ENCODE results near the gene CEACAM16.

CEACAM16 gene, protein sequence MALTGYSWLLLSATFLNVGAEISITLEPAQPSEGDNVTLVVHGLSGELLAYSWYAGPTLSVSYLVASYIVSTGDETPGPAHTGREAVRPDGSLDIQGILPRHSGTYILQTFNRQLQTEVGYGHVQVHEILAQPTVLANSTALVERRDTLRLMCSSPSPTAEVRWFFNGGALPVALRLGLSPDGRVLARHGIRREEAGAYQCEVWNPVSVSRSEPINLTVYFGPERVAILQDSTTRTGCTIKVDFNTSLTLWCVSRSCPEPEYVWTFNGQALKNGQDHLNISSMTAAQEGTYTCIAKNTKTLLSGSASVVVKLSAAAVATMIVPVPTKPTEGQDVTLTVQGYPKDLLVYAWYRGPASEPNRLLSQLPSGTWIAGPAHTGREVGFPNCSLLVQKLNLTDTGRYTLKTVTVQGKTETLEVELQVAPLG

DNA sequence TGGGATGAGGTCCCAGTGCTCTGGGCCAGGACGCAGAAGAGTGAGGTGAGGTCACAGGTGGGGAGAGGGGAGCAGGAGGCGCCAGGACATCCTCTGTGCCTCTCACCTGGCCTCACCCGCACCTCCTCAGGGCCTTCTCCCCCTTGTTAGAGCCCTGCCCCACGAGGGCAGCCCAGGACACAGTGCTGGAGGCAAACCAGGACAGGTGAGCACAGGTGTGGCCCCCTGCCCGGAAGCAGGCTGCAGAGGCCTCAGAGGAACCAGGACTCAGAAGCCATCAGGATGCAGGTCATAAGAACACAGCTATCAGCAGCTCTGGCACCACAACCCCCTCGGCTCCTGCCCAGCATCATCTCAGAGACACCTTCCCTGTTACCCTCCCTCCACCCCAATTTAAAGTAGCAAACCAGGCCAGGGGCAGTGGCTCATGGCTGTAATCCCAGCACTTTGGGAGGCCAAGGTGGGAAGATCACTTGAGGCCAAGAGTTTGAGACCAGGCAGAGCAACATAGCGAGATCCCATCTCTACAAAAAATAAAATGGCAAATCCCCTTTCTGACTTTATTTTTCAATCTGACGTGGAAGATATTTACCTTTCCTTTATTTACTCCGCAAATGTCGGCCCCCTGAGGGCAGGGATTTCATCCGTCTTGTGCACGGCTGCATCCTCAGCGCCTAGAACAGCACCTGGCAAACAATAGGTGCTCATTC lies at the start of gene CEACAM16:
Gene CEACAM16 (plus strand): TSS at position 660 of the 710 bp plus-strand sequence. CDS start 2,306 bp downstream, outside the sequence.
- DNase-seq (ENCODE audit: low read depth in 2 of 2): no peak
- TF ChIP-seq, protein P1, sequence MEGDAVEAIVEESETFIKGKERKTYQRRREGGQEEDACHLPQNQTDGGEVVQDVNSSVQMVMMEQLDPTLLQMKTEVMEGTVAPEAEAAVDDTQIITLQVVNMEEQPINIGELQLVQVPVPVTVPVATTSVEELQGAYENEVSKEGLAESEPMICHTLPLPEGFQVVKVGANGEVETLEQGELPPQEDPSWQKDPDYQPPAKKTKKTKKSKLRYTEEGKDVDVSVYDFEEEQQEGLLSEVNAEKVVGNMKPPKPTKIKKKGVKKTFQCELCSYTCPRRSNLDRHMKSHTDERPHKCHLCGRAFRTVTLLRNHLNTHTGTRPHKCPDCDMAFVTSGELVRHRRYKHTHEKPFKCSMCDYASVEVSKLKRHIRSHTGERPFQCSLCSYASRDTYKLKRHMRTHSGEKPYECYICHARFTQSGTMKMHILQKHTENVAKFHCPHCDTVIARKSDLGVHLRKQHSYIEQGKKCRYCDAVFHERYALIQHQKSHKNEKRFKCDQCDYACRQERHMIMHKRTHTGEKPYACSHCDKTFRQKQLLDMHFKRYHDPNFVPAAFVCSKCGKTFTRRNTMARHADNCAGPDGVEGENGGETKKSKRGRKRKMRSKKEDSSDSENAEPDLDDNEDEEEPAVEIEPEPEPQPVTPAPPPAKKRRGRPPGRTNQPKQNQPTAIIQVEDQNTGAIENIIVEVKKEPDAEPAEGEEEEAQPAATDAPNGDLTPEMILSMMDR (IDR thresholded peaks at IDR 0.05; ENCODE audit: low read depth, low read length): no peak
- H3K4me3 ChIP-seq (replicated peaks in 1 of 2; ENCODE audit: low read depth in 2 of 2, low read length in 2 of 2): no peak within 1 kb of the TSS

DNA sequence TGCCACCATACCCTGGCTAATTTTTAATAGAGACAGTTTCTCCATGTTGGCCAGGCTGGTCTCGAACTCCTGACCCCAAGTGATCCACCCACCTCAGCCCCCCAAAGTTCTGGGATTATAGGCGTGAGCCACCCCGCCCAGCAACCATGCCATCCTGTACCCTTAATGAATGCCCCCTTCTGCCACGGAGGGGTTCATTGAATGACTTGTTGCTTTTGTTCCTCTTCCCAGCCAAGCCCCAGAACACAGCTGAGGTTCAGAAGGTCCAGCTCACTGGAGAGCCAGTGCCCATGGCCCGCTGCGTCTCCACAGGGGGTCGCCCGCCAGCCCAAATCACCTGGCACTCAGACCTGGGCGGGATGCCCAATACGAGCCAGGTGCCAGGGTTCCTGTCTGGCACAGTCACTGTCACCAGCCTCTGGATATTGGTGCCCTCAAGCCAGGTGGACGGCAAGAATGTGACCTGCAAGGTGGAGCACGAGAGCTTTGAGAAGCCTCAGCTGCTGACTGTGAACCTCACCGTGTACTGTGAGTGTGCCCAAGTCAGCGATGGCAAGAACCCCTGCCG lies 49.3 kb upstream of the CEACAM16 start:
- no peak overlapping the region for H3K4me3 ChIP-seq (replicated peaks in 1 of 2; ENCODE audit: low read depth in 2 of 2, low read length in 2 of 2)
- TF ChIP-seq, protein P1 (IDR thresholded peaks at IDR 0.05; ENCODE audit: low read depth, low read length): no peak
- DNase-seq (ENCODE audit: low read depth in 2 of 2): no peak

DNA sequence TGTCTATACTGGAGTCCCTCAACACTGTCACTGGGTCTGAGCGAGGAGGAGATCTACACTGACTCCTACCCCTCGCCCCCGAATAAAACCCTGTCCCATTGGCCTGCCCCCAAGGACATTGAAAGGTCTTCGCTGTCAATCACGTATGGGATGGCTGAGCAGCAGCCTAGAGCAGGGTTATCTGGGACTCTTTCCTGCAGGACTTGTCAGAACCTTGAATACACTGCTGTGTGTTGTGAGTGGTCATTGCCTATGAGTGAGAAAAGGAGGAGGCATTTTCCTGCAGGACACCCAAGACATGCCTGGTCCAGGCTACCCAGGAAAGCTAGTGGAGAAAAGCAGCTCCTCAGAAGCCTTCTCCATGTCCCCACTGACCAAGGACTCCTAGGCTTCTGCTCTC lies 45.6 kb upstream of the CEACAM16 start:
- DNase-seq (ENCODE audit: low read depth in 2 of 2): no peak
- TF ChIP-seq, protein P1 (IDR thresholded peaks at IDR 0.05; ENCODE audit: low read depth, low read length): no peak
- no peak overlapping the region for H3K4me3 ChIP-seq (replicated peaks in 1 of 2; ENCODE audit: low read depth in 2 of 2, low read length in 2 of 2)

DNA sequence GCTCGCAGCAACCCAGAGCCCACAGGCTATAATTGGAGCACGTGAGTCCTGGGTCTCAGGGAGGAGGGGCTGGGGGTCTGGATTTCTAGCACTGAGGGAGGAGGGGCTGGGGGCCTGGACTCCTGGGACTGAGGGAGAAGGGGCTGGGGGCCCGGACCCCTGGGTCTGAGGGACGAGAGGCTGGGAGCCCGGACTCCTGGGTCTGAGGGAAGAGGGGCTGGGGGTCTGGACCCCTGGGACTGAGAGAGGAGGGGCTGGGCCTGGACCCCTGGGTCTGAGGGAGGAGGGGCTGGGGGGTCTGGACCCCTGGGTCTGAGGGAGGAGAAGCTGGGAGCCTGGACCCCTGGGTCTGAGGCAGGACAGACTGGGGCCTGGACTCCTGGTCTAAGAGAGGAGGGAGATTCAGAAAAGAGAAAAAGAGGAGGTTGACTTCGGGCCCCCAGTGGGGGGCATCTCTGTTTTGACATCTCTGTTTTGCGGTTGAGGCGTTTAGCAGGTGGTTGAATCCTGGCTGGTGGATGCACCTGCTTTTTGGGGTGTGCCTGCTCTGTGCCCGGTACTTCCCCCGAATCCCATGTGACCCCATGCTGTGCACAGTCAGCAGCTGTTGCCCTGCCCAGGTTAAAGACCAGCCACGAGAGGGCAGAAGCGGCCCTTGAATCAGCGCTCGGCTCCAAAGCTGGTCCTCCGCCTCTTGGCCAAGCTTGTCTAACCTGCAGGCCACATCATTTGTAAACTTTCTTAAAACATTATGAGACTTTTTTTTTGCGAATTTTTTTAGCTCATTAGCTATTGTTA lies 44.8 kb upstream of the CEACAM16 start:
- peak; percentile 60 to 67 for DNase-seq (ENCODE audit: low read depth in 2 of 2)
- H3K4me3 ChIP-seq (replicated peaks in 1 of 2; ENCODE audit: low read depth in 2 of 2, low read length in 2 of 2): no peak overlapping the region
- TF ChIP-seq, protein P1 (IDR thresholded peaks at IDR 0.05; ENCODE audit: low read depth, low read length): peak; percentile 56

DNA sequence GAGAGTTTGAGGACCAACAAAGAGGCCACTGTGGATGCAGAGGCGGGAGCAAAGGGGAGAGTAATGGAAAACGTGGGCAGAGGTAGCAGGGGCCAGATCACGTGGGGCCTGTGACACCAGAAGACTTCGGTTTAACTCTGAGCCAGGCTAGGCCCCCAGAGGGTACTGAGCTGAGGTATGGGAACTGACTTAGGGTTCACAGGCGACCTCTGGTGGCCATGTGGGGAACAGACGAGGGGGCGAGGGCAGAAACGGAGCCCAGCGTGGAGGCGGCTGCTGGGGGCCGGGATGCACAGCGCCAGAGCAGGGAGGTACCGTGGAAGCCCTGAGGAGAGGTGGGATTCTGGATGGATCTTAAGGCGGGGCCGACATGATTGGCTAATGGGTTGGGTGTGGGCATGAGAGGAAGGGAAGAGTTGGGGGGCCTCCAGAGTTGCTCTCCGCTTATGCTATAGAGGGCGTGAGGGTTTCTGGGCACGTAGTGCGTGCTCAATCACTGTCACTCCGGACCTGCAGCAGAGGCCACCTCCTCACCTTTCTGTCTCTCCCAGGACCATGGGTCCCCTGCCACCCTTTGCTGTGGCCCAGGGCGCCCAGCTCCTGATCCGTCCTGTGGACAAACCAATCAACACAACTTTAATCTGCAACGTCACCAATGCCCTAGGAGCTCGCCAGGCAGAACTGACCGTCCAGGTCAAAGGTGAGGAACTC lies 41.6 kb upstream of the CEACAM16 start:
- H3K4me3 ChIP-seq (replicated peaks in 1 of 2; ENCODE audit: low read depth in 2 of 2, low read length in 2 of 2): no peak overlapping the region
- TF ChIP-seq, protein P1 (IDR thresholded peaks at IDR 0.05; ENCODE audit: low read depth, low read length): peak; percentile 94
- DNase-seq (ENCODE audit: low read depth in 2 of 2): peak; percentile 77 to 83
